ENCODE data around the gene L1TD1. TPM values are rescaled to one million over a fixed set of nuclear protein-coding genes. Genes with fewer than 3 reads are reported as not detected.
"Not testable (repeated sequence)": the region's sequence is repeated elsewhere in the genome, so short reads cannot be mapped to it uniquely, and the experiment has no call there.

L1TD1 gene
- total RNA-seq, 1 donor: 0.21 TPM

- H3K9me3 ChIP-seq (ENCODE audit: low read depth, low read length); H3K27me3 ChIP-seq (ENCODE audit: insufficient read depth, low read length); H3K4me1 ChIP-seq (ENCODE audit: insufficient read depth, low read length); H3K4me3 ChIP-seq (ENCODE audit: low read length): not testable (repeated sequence)
Observed at GRCh38 chr1:62220456-62220855, 25.8 kb downstream of the L1TD1 start.

DNA sequence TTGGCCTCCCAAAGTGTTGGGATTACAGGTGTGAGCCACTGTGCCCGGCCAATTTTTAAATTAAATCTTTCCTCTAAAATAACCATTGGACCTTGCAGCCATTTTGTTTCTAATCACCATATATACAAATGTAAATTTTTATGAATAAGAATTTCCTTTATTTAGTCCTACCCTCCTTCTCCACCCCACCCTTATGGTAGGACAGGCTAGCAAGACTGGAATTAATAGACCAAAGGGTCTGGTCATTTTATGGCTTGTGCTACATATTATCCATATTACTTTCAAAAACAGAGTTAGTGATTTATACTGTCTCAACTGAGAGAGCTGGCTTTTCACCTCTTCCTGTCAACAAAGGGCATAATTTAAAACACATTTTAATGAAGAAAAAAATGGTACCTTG is 26.5 kb downstream of the L1TD1 start:
- Histone ChIP-seq H3K4me1 (ENCODE audit: insufficient read depth, low read length) (no peaks in the 10 kb centered on the region), H3K9me3 (ENCODE audit: low read depth, low read length) (no peaks in the 10 kb centered on the region), H3K4me3 (ENCODE audit: low read length) (no peak overlapping the region), H3K27me3 (ENCODE audit: insufficient read depth, low read length) (no peaks in the 10 kb centered on the region)

- Histone ChIP-seq H3K27me3 (ENCODE audit: insufficient read depth, low read length) (no peaks in the 10 kb centered on the region), H3K9me3 (ENCODE audit: low read depth, low read length) (no peaks in the 10 kb centered on the region), H3K4me1 (ENCODE audit: insufficient read depth, low read length) (no peaks in the 10 kb centered on the region), H3K4me3 (ENCODE audit: low read length) (no peak overlapping the region)
Observed at GRCh38 chr1:62222321-62222720, 27.7 kb downstream of the L1TD1 start.

- Histone ChIP-seq H3K27me3 (ENCODE audit: insufficient read depth, low read length) (no peaks in the 10 kb centered on the region), H3K4me3 (ENCODE audit: low read length) (no peak overlapping the region), H3K4me1 (ENCODE audit: insufficient read depth, low read length) (no peaks in the 10 kb centered on the region), H3K9me3 (ENCODE audit: low read depth, low read length) (no peaks in the 10 kb centered on the region)
Observed at GRCh38 chr1:62224182-62224581, 29.5 kb downstream of the L1TD1 start.

DNA sequence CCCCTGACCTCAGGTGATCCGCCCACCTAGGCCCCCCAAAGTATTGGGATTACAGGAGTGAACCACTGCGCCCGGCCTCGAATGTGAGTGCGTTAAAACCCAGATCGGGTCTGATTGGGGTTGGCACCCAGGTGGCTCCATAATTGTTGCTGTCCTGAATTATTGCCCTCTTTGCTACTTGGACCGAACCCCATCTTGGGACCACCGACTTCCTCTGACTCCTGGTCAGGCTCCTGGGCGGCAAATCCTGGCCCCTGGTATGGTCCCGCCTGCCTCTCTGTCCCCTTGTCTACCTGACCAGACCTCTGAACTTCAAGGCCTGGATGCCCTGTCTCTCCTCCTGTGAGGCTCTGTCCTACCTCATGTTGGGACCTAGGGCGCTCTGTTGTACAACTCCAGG is 32.8 kb downstream of the L1TD1 start:
- no peaks in the 10 kb centered on the region for H3K27me3 ChIP-seq (ENCODE audit: insufficient read depth, low read length)
- H3K4me3 ChIP-seq (ENCODE audit: low read length): no peak overlapping the region
- H3K9me3 ChIP-seq (ENCODE audit: low read depth, low read length): no peaks in the 10 kb centered on the region
- no peaks in the 10 kb centered on the region for H3K4me1 ChIP-seq (ENCODE audit: insufficient read depth, low read length)

DNA sequence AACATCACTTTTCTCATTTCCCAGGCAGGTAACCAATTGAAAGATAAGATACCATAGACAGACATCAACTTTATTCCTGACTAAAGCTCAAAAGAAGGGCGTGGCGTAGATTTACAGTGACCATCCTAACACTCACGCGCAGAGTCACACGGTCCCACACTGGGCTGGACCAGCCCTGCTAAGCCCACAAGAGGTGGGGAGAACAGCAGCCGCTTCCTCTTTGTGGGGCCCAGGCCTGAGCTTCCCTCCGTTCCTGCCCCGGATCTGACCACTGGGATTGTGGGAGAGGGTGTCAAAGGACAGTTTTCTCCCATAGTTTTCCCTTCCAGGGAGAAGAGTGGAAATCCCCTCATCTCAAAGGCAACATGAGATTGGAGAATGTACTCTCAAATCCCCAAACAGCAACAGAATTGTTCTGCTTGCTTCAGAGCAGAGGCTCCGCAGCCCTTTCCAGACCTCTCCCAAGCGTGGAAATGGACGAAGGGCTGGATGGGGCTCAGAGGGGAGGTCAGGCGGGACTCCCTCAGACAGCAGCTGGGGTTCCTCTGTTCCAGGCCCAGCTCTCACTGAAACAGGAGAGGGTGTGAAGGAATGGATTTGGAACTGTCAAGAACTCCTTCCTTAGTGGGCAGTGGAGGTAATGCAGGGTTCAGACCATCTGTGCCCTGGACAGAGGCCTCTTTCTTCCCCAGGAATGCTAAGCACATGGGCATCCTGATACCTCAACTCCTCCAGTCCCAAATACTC is 33.7 kb downstream of the L1TD1 start:
- no peaks in the 10 kb centered on the region for H3K9me3 ChIP-seq (ENCODE audit: low read depth, low read length)
- H3K27me3 ChIP-seq (ENCODE audit: insufficient read depth, low read length): no peaks in the 10 kb centered on the region
- H3K4me3 ChIP-seq (ENCODE audit: low read length): no peak overlapping the region
- no peaks in the 10 kb centered on the region for H3K4me1 ChIP-seq (ENCODE audit: insufficient read depth, low read length)

GRCh38 chr1:62228883-62229187 is 34.2 kb downstream of the L1TD1 start:
- H3K4me3 ChIP-seq (ENCODE audit: low read length): no peak overlapping the region
- no peaks in the 10 kb centered on the region for H3K9me3 ChIP-seq (ENCODE audit: low read depth, low read length)
- no peaks in the 10 kb centered on the region for H3K4me1 ChIP-seq (ENCODE audit: insufficient read depth, low read length)
- no peaks in the 10 kb centered on the region for H3K27me3 ChIP-seq (ENCODE audit: insufficient read depth, low read length)

- no peaks in the 10 kb centered on the region for H3K4me1 ChIP-seq (ENCODE audit: insufficient read depth, low read length)
- no peaks in the 10 kb centered on the region for H3K27me3 ChIP-seq (ENCODE audit: insufficient read depth, low read length)
- no peaks in the 10 kb centered on the region for H3K9me3 ChIP-seq (ENCODE audit: low read depth, low read length)
- no peak overlapping the region for H3K4me3 ChIP-seq (ENCODE audit: low read length)
Observed at GRCh38 chr1:62229468-62229867, 34.8 kb downstream of the L1TD1 start.

DNA sequence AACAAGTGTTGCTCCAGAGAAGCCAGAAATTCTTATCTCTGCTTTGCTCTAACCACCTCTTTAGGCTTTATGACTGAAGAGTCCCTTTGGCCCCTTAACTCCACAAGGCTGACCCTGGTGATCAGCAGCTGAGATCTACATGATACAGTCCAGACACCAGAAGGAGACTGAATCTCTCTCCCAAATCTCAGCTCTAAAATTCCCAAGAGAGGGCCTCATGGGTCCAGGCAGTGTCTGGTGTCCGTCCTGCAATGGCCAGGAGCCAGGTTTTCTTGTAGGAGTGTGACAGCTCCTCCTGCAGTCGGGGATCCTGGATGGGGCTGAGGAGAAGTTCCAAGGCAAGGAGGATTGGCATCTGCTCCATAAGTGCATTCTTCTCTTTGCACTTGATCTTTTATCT is 35.3 kb downstream of the L1TD1 start:
- H3K9me3 ChIP-seq (ENCODE audit: low read depth, low read length): no peaks in the 10 kb centered on the region
- H3K4me1 ChIP-seq (ENCODE audit: insufficient read depth, low read length): no peaks in the 10 kb centered on the region
- H3K27me3 ChIP-seq (ENCODE audit: insufficient read depth, low read length): no peaks in the 10 kb centered on the region
- H3K4me3 ChIP-seq (ENCODE audit: low read length): no peak overlapping the region

- H3K4me1 ChIP-seq (ENCODE audit: insufficient read depth, low read length): no peaks in the 10 kb centered on the region
- no peaks in the 10 kb centered on the region for H3K27me3 ChIP-seq (ENCODE audit: insufficient read depth, low read length)
- H3K4me3 ChIP-seq (ENCODE audit: low read length): no peak overlapping the region
- H3K9me3 ChIP-seq (ENCODE audit: low read depth, low read length): no peaks in the 10 kb centered on the region
Observed at GRCh38 chr1:62230718-62231117, 36.1 kb downstream of the L1TD1 start.

DNA sequence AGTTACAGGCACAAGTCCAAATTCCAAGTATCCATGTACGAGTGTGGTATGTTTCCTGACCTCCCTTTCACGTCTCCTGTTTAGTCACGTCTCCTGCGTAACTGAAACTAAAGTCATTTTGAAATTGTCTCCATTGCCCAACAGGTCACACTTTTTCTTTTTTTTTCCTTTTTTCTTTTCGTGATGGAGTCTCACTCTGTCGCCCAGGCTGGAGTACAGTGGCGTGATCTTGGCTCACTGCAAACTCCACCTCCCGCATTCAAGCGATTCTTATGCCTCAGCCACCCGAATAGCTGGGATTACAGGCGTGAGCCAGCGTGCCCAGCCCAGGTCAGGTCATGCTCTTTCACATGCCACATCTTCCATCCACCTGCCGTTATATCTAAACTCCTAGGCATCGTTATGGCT is 38.2 kb downstream of the L1TD1 start:
- H3K9me3 ChIP-seq (ENCODE audit: low read depth, low read length): no peaks in the 10 kb centered on the region
- H3K4me1 ChIP-seq (ENCODE audit: insufficient read depth, low read length): no peaks in the 10 kb centered on the region
- no peaks in the 10 kb centered on the region for H3K27me3 ChIP-seq (ENCODE audit: insufficient read depth, low read length)
- H3K4me3 ChIP-seq (ENCODE audit: low read length): no peak overlapping the region

- H3K4me3 ChIP-seq (ENCODE audit: low read length): no peak overlapping the region
- H3K9me3 ChIP-seq (ENCODE audit: low read depth, low read length): no peaks in the 10 kb centered on the region
Observed at GRCh38 chr1:62233926-62234450, 39.3 kb downstream of the L1TD1 start.

GRCh38 chr1:62234688-62235087 is 40.0 kb downstream of the L1TD1 start:
- H3K4me3 ChIP-seq (ENCODE audit: low read length): no peak overlapping the region
- no peaks in the 10 kb centered on the region for H3K9me3 ChIP-seq (ENCODE audit: low read depth, low read length)
- no peaks in the 10 kb centered on the region for H3K27me3 ChIP-seq (ENCODE audit: insufficient read depth, low read length)
- H3K4me1 ChIP-seq (ENCODE audit: insufficient read depth, low read length): no peaks in the 10 kb centered on the region

More at GRCh38 chr1:62233926-62234450, 39.3 kb downstream of the L1TD1 start:
- no peaks in the 10 kb centered on the region for H3K27me3 ChIP-seq (ENCODE audit: insufficient read depth, low read length)
- no peaks in the 10 kb centered on the region for H3K4me1 ChIP-seq (ENCODE audit: insufficient read depth, low read length)

GRCh38 chr1:62235576-62235975 is 40.9 kb downstream of the L1TD1 start:
- Histone ChIP-seq H3K27me3 (ENCODE audit: insufficient read depth, low read length) (no peaks in the 10 kb centered on the region), H3K9me3 (ENCODE audit: low read depth, low read length) (no peaks in the 10 kb centered on the region), H3K4me3 (ENCODE audit: low read length) (no peak overlapping the region)

GRCh38 chr1:62237361-62237760 is 42.7 kb downstream of the L1TD1 start:
- no peak overlapping the region for H3K4me3 ChIP-seq (ENCODE audit: low read length)
- no peaks in the 10 kb centered on the region for H3K4me1 ChIP-seq (ENCODE audit: insufficient read depth, low read length)
- H3K27me3 ChIP-seq (ENCODE audit: insufficient read depth, low read length): no peaks in the 10 kb centered on the region
- no peaks in the 10 kb centered on the region for H3K9me3 ChIP-seq (ENCODE audit: low read depth, low read length)

More at GRCh38 chr1:62235576-62235975, 40.9 kb downstream of the L1TD1 start:
- no peaks in the 10 kb centered on the region for H3K4me1 ChIP-seq (ENCODE audit: insufficient read depth, low read length)

- Histone ChIP-seq H3K9me3 (ENCODE audit: low read depth, low read length) (no peaks in the 10 kb centered on the region), H3K4me1 (ENCODE audit: insufficient read depth, low read length) (no peaks in the 10 kb centered on the region), H3K4me3 (ENCODE audit: low read length) (no peak overlapping the region), H3K27me3 (ENCODE audit: insufficient read depth, low read length) (no peaks in the 10 kb centered on the region)
Observed at GRCh38 chr1:62237950-62238374, 43.3 kb downstream of the L1TD1 start.
